HCT116 (cell line): ENCODE results near the gene PIP5KL1. TPM values are rescaled to one million over a fixed set of nuclear protein-coding genes. Genes with fewer than 3 reads are reported as not detected.

Source experiments
- ATAC-seq: fragments of 200-7000 bp; cut with Tn5 transposase; 2 replicates; pipeline ENCODE4 v1.9.1; 2020; ENCODE audit warnings: mild to moderate bottlenecking, moderate library complexity
- BruUV-seq: library from RNA; stranded (reverse); fragments of 400-500 nt; replicated peaks from 2 replicates; lab custom pipeline; 2021; lab: Mats Ljungman, UMichigan
- CTCF ChIA-PET: fragments of 300-600 bp; sonication (Branson Sonifier 250); formaldehyde crosslinking; loops from one replicate; lab custom pipeline; 2021; ENCODE audit warnings: antibody characterized with exemption; lab: Charles Lee
- POLR2A ChIA-PET: fragments of 300-600, 350-600 bp; sonication (Branson Sonifier 250); formaldehyde crosslinking; loops from one replicate; lab custom pipeline; 2021; ENCODE audit warnings: antibody characterized with exemption; lab: Charles Lee
- RAD21 ChIA-PET, 2 experiments: fragments of 300-600 bp; sonication (Branson Sonifier 250); formaldehyde crosslinking; loops; one replicate each; lab custom pipeline; 2023; ENCODE audit warnings: low total read pairs in 2 of 2; ENCODE audit not compliant: uncharacterized antibody in 2 of 2, unreplicated experiment in 2 of 2, low non-redundant PET in 1 of 2; lab: Charles Lee
- DNase-seq: peaks from one replicate; pipeline ENCODE4 v3.0.0-alpha.2; 2010; ENCODE audit warnings: low read depth, low spot score
- H2AFZ ChIP-seq: fragments of 200-600 bp; shearing (Covaris generic), sonication (generic); 2 replicates; pipeline ENCODE4 v1.6.1; 2017; ENCODE audit warnings: low read depth, mixed run types, mixed read lengths, antibody characterized with exemption, low read length; ENCODE audit not compliant: poor library complexity, severe bottlenecking
- H3K27ac ChIP-seq: 2 replicates; pipeline ENCODE4 v1.5.1; 2012; ENCODE audit warnings: low read depth, low read length
- H3K27me3 ChIP-seq: fragments of 200-600 bp; sonication (generic); 2 replicates; pipeline ENCODE4 v1.6.1; 2016; ENCODE audit warnings: mixed run types, low read length, mixed read lengths; ENCODE audit not compliant: insufficient read depth
- H3K36me3 ChIP-seq, 2 experiments: fragments of 200-500 bp in 1 of 2; fragments of 200-600 bp in 1 of 2; sonication (Bioruptor generic) in 1 of 2; sonication (generic) in 1 of 2; 2 replicates each; pipeline versions ENCODE4 v1.5.1 to v1.6.1; 2014 to 2016; ENCODE audit warnings: low read length in 2 of 2, inconsistent platforms in 1 of 2, mixed read lengths in 1 of 2, mixed run types in 1 of 2; ENCODE audit not compliant: insufficient read depth in 2 of 2, control insufficient read depth in 1 of 2
- H3K4me1 ChIP-seq, 2 experiments: fragments of 200-600 bp in 1 of 2; sonication (generic) in 1 of 2; 2 replicates each; pipeline versions ENCODE4 v1.5.1 to v1.6.1; 2012 to 2017; ENCODE audit warnings: low read length in 2 of 2, inconsistent platforms in 1 of 2, mild to moderate bottlenecking in 1 of 2, mixed read lengths in 1 of 2, mixed run types in 1 of 2, moderate library complexity in 1 of 2; ENCODE audit not compliant: insufficient read depth in 2 of 2, control insufficient read depth in 1 of 2
- H3K4me2 ChIP-seq: fragments of 200-600 bp; sonication (generic); 2 replicates; pipeline ENCODE4 v1.6.1; 2017; ENCODE audit warnings: mixed run types, low read length, mixed read lengths
- H3K4me3 ChIP-seq, 2 experiments: fragments of 200-600 bp in 1 of 2; sonication (generic) in 1 of 2; replicated peaks in 1 of 2; 2 replicates each; pipeline ENCODE4 v1.5.1; 2011 to 2016; ENCODE audit warnings: low read length in 2 of 2, control low read depth in 1 of 2, low read depth in 1 of 2, mild to moderate bottlenecking in 1 of 2, mixed read lengths in 1 of 2, mixed run types in 1 of 2
- H3K79me2 ChIP-seq: fragments of 200-600 bp; sonication (generic); 2 replicates; pipeline ENCODE4 v1.6.1; 2017; ENCODE audit warnings: mild to moderate bottlenecking, mixed run types, low read length, moderate library complexity, mixed read lengths; ENCODE audit not compliant: insufficient read depth
- H3K9ac ChIP-seq: fragments of 200-600 bp; sonication (generic); 2 replicates; pipeline ENCODE4 v1.6.1; 2016; ENCODE audit warnings: low read length, mixed read lengths
- H3K9me2 ChIP-seq: fragments of 200-600 bp; sonication (generic), shearing (Covaris generic); 2 replicates; pipeline ENCODE4 v1.6.1; 2017; ENCODE audit warnings: mixed run types, mild to moderate bottlenecking, moderate library complexity; ENCODE audit not compliant: insufficient read depth
- H3K9me3 ChIP-seq, 2 experiments: fragments of 200-500 bp in 1 of 2; fragments of 200-600 bp in 1 of 2; sonication (Bioruptor generic) in 1 of 2; sonication (generic) in 1 of 2; 2 replicates each; pipeline ENCODE4 v1.6.1; 2014 to 2017; ENCODE audit warnings: low read length in 2 of 2, mixed read lengths in 2 of 2, inconsistent platforms in 1 of 2, low read depth in 1 of 2, mild to moderate bottlenecking in 1 of 2, mixed run types in 1 of 2, moderate library complexity in 1 of 2; ENCODE audit not compliant: control insufficient read depth in 1 of 2, insufficient read depth in 1 of 2
- H4K20me1 ChIP-seq: fragments of 200-600 bp; sonication (generic), shearing (Covaris generic); 2 replicates; pipeline ENCODE4 v1.6.1; 2017; ENCODE audit warnings: mixed run types, mild to moderate bottlenecking, moderate library complexity; ENCODE audit not compliant: insufficient read depth
- CBX3 ChIP-seq: IDR thresholded peaks from 2 replicates; pipeline ENCODE4 v1.6.1; 2012; ENCODE audit warnings: low read depth
- CTCF ChIP-seq, 3 experiments: fragments of 200-600 bp in 1 of 3; sonication (generic) in 1 of 3; IDR thresholded peaks in 2 of 3; conservative IDR thresholded peaks in 1 of 3; 2 replicates each; pipeline ENCODE4 v1.5.1; 2012 to 2017; ENCODE audit warnings: low read depth in 2 of 3, low read length in 2 of 3, antibody characterized with exemption in 1 of 3, borderline replicate concordance in 1 of 3, control low read depth in 1 of 3, mild to moderate bottlenecking in 1 of 3, mixed read lengths in 1 of 3, mixed run types in 1 of 3, moderate library complexity in 1 of 3; ENCODE audit not compliant: insufficient read depth in 1 of 3
- EGR1 ChIP-seq: IDR thresholded peaks from 2 replicates; pipeline ENCODE4 v1.6.1; 2012; ENCODE audit warnings: low read depth
- ELF1 ChIP-seq: IDR thresholded peaks from 2 replicates; pipeline ENCODE4 v1.6.1; 2012; ENCODE audit warnings: low read depth, borderline replicate concordance
- EZH2 ChIP-seq: fragments of 200-600 bp; sonication (generic); IDR thresholded peaks from 2 replicates; pipeline ENCODE4 v1.6.1; 2017; ENCODE audit warnings: antibody characterized with exemption, mixed run types
- FOSL1 ChIP-seq: IDR thresholded peaks from 2 replicates; pipeline ENCODE4 v1.6.1; 2012; ENCODE audit warnings: low read depth
- POLR2A ChIP-seq: IDR thresholded peaks from 2 replicates; pipeline ENCODE4 v1.7.0; 2011; ENCODE audit warnings: borderline replicate concordance; ENCODE audit not compliant: insufficient read depth, insufficient read length; ENCODE audit errors: extremely low read depth
- POLR2AphosphoS5 ChIP-seq: IDR thresholded peaks from 2 replicates; pipeline ENCODE4 v1.6.1; 2011; ENCODE audit warnings: mild to moderate bottlenecking, low read depth, low read length, moderate library complexity
- RAD21 ChIP-seq: IDR thresholded peaks from 2 replicates; pipeline ENCODE4 v1.6.1; 2012; ENCODE audit warnings: low read depth, mild to moderate bottlenecking
- SIN3A ChIP-seq: IDR thresholded peaks from 2 replicates; pipeline ENCODE4 v1.6.1; 2012; ENCODE audit warnings: low read depth
- SP1 ChIP-seq: IDR thresholded peaks from 2 replicates; pipeline ENCODE4 v1.6.1; 2012; ENCODE audit warnings: low read depth
- SRF ChIP-seq: IDR thresholded peaks from 2 replicates; pipeline ENCODE4 v1.6.1; 2012; ENCODE audit warnings: low read depth
- TCF7L2 ChIP-seq: IDR thresholded peaks from 2 replicates; pipeline ENCODE4 v1.7.0; 2011; ENCODE audit warnings: borderline replicate concordance, inconsistent platforms; ENCODE audit not compliant: insufficient read depth, insufficient read length; ENCODE audit errors: extremely low read depth
- YY1 ChIP-seq: IDR thresholded peaks from 2 replicates; pipeline ENCODE4 v1.6.1; 2011; ENCODE audit warnings: low read length, low read depth, moderate library complexity, mild to moderate bottlenecking; ENCODE audit not compliant: insufficient replicate concordance; ENCODE audit errors: extremely low read depth
- ZFX ChIP-seq: fragments of 450-650 bp; IDR thresholded peaks from 2 replicates; pipeline ENCODE4 v1.6.1; 2017
- ZNF274 ChIP-seq: fragments of 200-500 bp; sonication (Bioruptor generic); IDR thresholded peaks from 2 replicates; pipeline ENCODE4 v1.6.1; 2014; ENCODE audit warnings: mild to moderate bottlenecking, low read depth, low read length, inconsistent platforms
- intact Hi-C: fragments of 100-400 bp; cut with micrococcal nuclease; formaldehyde crosslinking; loops from 2 replicates; pipeline ENCODE4 v1.10.0; 2022
- total RNA-seq: library from RNA; stranded (reverse); gene quantifications from one replicate; pipeline ENCODE4 v1.2.1, GENCODE V29; 2021; ENCODE audit not compliant: unreplicated experiment
- TF ChIP-seq, protein P1 (sequence below): IDR thresholded peaks from 2 replicates; pipeline ENCODE4 v1.6.1; 2011; ENCODE audit warnings: mild to moderate bottlenecking, low read length, moderate library complexity; ENCODE audit not compliant: insufficient replicate concordance; ENCODE audit errors: extremely low read depth
- TF ChIP-seq, protein P2 (sequence below): IDR thresholded peaks from 2 replicates; pipeline ENCODE4 v1.6.1; 2012; ENCODE audit warnings: low read depth

Gene PIP5KL1
- total RNA-seq, 1 experiment from 2014 or later: 37.6 TPM

DNA sequence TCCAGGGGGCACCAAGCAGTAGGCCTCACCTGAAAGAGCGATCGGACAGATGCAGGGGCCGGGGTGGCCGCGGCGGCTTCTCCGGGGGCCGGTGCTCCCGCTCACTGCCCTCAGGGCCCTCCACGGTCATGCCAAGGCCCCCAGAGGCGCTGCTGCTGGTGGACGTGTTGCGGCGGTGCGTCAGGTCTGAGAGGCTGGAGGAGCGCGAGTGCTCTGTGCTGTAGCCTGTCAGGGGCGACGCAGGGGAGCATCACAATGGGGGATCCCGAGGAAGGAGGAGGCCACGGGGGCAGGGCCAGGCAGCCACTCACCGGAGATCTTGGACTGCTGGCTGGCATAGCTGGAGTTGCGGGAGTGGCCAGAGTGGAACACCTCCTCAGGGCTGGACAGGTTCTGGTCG lies 14.8 kb upstream of the PIP5KL1 start:
- H3K36me3 ChIP-seq: peaks cover 0 to 9% of the 10 kb centered on the region in 2 experiments; a peak in 2 of 4 replicates
- ATAC-seq (no peak), DNase-seq (no peak)
- H3K4me1 ChIP-seq: peaks cover 12 to 24% of the 10 kb centered on the region in 2 experiments
- H3K9me3 ChIP-seq: no peaks in the 10 kb centered on the region
- TF ChIP-seq CTCF (IDR thresholded peaks at IDR 0.05 in 2 of 3, conservative IDR thresholded peaks at IDR 0.05 in 1 of 3; ENCODE audit: borderline replicate concordance in 1 of 3, insufficient read depth in 1 of 3, low read depth in 2 of 3, low read length in 2 of 3) (no peak), POLR2A (no peak), FOSL1 (no peak), YY1 (no peak), SIN3A (no peak), POLR2AphosphoS5 (no peak), SRF (no peak), ZNF274 (no peak), EZH2 (no peak), EGR1 (no peak), TCF7L2 (no peak), SP1 (no peak), ZFX (no peak), RAD21 (no peak), ELF1 (no peak), CBX3 (no peak)
- TF ChIP-seq, protein P1, sequence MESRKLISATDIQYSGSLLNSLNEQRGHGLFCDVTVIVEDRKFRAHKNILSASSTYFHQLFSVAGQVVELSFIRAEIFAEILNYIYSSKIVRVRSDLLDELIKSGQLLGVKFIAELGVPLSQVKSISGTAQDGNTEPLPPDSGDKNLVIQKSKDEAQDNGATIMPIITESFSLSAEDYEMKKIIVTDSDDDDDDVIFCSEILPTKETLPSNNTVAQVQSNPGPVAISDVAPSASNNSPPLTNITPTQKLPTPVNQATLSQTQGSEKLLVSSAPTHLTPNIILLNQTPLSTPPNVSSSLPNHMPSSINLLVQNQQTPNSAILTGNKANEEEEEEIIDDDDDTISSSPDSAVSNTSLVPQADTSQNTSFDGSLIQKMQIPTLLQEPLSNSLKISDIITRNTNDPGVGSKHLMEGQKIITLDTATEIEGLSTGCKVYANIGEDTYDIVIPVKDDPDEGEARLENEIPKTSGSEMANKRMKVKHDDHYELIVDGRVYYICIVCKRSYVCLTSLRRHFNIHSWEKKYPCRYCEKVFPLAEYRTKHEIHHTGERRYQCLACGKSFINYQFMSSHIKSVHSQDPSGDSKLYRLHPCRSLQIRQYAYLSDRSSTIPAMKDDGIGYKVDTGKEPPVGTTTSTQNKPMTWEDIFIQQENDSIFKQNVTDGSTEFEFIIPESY: no peak
- TF ChIP-seq, protein P2, sequence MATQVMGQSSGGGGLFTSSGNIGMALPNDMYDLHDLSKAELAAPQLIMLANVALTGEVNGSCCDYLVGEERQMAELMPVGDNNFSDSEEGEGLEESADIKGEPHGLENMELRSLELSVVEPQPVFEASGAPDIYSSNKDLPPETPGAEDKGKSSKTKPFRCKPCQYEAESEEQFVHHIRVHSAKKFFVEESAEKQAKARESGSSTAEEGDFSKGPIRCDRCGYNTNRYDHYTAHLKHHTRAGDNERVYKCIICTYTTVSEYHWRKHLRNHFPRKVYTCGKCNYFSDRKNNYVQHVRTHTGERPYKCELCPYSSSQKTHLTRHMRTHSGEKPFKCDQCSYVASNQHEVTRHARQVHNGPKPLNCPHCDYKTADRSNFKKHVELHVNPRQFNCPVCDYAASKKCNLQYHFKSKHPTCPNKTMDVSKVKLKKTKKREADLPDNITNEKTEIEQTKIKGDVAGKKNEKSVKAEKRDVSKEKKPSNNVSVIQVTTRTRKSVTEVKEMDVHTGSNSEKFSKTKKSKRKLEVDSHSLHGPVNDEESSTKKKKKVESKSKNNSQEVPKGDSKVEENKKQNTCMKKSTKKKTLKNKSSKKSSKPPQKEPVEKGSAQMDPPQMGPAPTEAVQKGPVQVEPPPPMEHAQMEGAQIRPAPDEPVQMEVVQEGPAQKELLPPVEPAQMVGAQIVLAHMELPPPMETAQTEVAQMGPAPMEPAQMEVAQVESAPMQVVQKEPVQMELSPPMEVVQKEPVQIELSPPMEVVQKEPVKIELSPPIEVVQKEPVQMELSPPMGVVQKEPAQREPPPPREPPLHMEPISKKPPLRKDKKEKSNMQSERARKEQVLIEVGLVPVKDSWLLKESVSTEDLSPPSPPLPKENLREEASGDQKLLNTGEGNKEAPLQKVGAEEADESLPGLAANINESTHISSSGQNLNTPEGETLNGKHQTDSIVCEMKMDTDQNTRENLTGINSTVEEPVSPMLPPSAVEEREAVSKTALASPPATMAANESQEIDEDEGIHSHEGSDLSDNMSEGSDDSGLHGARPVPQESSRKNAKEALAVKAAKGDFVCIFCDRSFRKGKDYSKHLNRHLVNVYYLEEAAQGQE: no peak
- ChIA-PET POLR2A (no interaction called here), RAD21 (no interaction called here), CTCF (no interaction called here)
- no peaks in the 10 kb centered on the region for H3K27me3 ChIP-seq
- no peak overlapping the region for H3K27ac ChIP-seq
- BruUV-seq: no TSS peak
- H3K79me2 ChIP-seq: peaks cover 4% of the 10 kb centered on the region
- no peak overlapping the region for H3K4me3 ChIP-seq
- H4K20me1 ChIP-seq: no peaks in the 10 kb centered on the region
- H3K4me2 ChIP-seq: no peak overlapping the region
- intact Hi-C loops: no loop called here
- H2AFZ ChIP-seq: no peak overlapping the region
- H3K9ac ChIP-seq: no peak overlapping the region
- H3K9me2 ChIP-seq: no peaks in the 10 kb centered on the region
